HG03521 (cell line): ENCODE data around the gene SOX3.

Experiments used
- ATAC-seq: cut with Tn5 transposase; IDR thresholded peaks from one replicate; pipeline ENCODE4 v1.9.1; 2021; ENCODE audit warnings: mild to moderate bottlenecking, moderate library complexity; ENCODE audit not compliant: unreplicated experiment

Gene SOX3

GRCh38 chrX:140504371-140505324, at the start of gene SOX3:
TSS of gene SOX3 (minus strand) at chrX:140505069. CDS start at chrX:140505060, 9 bp downstream.
- no peak for ATAC-seq

DNA sequence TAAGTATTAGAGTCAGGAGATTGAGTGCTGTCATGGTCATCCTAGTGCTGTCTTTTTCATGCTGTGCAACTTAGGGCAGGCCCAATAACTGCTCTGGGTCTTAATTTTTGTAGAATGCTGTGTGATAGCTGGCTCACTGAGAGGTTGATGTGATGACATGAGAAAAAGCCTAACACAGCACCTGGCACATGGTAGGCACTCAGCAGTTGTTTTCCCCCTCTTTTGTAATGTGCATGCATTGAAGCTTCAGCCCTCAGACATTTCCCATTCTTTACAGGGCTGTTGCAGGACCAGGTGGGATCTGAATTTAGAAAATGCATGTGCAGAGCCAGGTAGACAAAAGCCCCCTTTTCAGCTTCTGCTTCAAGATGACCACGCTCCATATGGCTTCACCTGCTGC, 44.1 kb upstream of the SOX3 start:
- no peak for ATAC-seq

DNA sequence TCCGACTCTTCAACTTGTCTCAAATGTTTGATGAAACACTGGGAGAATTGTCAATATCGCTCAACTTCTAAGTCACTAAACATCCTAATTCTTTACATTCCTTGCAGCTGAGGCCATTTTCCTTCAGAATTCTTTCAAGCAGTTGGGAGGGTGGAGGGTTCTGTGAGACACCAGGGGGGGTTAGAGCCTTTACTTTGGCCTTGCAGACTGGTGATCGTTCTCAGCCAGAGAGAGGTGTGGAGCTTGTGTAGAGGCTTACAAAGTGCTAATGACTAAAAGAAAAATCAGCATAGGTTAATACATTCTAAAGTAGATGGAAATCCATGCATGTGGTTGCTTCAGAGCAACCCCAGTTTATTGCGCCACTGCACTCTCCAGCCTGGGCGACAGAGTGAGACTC, 21.3 kb upstream of the SOX3 start:
- ATAC-seq, result no peak

DNA sequence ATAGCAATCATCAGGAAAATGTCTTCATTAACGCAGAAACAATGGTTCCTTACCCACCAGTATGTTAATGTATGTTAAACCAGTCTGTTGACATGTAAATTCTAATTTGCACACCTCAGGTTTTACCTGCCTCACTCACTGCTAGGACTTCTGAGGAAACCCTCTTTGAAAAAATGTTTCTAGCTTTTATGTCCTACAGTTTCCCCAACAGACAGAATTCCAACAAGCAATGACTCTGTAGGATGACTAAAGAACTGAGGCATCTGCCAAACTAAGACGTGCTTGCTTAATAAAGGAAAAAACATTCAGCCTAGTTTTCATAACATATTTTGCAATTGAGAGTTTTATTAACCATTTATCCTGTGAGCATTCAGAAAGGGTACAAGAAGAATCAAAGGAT, 20.6 kb upstream of the SOX3 start:
- no peak for ATAC-seq

GRCh38 chrX:140524556-140524955, 19.7 kb upstream of the SOX3 start:
- ATAC-seq, result no peak

DNA sequence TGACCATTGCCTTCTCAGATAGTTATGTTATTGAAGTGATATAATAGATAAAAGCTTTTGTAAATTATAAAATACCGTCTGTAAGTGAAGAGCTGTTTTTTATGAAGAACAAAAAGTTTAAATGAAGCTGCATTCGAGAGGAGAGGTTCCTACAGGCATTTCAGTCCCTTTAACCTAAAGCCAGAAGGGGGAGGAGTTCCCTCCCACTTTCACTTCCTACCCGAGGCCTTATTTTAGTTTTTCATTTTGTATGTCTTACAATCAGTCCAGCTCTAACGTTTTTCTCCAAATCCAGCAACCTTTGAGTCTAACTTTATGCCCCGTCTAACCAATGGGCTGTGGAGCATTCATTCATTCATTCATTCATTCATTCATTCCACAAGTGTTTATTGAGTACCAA, 16.5 kb upstream of the SOX3 start:
- no peak for ATAC-seq

DNA sequence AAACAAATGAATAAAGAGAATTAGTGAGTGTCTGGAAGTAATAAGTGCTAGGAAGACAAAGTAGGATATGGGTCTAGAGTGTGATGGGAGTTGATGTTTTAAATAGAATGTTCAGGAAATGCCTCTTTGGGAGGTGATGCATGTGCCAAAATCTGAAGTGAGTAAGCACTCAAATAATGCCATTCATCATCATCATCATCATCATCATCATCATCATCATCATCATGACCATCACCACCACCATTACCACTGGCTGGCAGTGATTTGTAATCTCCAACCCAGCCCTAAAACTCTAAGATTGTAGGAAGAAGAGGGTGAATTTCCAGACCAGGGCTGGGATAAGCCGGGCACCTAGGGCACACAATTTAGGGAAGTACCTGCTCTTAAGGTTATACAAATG, 9.7 kb upstream of the SOX3 start:
- no peak for ATAC-seq

DNA sequence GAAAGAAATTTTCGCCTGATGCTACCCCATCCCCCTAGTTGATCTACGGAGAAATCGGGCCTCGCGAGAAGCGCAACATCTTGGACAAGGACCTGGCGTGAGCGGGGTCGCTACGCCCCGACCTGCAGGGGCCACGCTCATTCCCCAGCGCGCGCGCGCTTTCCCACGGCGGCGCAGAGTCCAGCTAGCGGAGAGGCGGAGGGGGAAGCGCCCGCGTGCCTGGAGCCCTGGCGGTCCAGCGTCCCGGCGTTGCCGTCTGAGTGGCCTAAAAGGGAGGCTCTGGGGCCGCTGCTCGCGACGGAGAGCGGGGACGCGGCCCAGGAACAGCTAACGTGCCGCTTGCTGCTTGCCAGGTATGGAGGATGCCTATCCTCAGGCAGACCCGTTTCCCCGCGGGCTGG, 6.0 kb upstream of the SOX3 start:
- no peak for ATAC-seq

- no peak for ATAC-seq
Observed at GRCh38 chrX:140510306-140510676, 5.4 kb upstream of the SOX3 start.

DNA sequence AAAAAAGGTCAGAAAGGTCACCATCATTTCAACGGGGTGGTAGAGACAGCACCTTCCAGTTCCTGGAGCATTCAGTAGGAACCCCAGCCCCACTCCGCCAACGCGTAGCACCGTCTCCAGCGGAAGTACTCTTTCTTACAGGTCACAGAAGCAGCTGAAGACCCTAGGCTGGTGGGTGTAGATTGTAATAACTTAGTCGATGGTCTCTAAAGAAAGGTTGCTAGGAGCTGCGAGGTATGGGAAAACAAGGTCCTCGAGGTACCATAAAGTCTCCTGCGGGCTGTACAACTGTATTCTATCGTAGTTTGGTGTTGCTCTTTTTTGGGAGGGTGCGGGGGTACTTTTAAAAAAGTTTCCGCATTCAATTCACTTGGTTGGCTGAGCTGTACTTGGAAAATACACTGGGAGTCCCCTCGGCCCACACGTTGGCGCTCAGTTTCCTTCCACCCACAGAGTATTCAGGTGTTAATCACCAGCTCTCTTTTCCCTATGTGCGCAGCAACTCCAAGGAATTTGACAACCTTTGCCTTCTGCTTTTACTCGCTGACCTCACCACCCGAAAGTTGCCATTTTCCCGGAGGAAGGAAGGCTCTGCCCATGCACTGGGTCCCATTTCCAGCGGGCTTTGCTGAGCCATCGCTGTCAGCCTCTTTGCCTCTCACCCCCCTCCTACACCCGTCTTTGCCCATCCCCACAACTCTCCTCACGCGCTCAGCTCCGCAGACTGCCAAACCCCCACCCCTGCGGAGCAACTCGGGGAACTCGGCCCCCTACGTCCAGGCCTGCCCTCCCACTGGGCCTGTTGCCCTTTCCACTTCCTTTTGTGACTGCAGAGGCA, 4.8 kb upstream of the SOX3 start:
- ATAC-seq, result no peak

- ATAC-seq, result no peak
Observed at GRCh38 chrX:140508958-140509357, 4.1 kb upstream of the SOX3 start.

- ATAC-seq, result no peak
Observed at GRCh38 chrX:140507982-140508305, 3.1 kb upstream of the SOX3 start.

- ATAC-seq, result no peak
Observed at GRCh38 chrX:140507223-140507981, 2.5 kb upstream of the SOX3 start.

DNA sequence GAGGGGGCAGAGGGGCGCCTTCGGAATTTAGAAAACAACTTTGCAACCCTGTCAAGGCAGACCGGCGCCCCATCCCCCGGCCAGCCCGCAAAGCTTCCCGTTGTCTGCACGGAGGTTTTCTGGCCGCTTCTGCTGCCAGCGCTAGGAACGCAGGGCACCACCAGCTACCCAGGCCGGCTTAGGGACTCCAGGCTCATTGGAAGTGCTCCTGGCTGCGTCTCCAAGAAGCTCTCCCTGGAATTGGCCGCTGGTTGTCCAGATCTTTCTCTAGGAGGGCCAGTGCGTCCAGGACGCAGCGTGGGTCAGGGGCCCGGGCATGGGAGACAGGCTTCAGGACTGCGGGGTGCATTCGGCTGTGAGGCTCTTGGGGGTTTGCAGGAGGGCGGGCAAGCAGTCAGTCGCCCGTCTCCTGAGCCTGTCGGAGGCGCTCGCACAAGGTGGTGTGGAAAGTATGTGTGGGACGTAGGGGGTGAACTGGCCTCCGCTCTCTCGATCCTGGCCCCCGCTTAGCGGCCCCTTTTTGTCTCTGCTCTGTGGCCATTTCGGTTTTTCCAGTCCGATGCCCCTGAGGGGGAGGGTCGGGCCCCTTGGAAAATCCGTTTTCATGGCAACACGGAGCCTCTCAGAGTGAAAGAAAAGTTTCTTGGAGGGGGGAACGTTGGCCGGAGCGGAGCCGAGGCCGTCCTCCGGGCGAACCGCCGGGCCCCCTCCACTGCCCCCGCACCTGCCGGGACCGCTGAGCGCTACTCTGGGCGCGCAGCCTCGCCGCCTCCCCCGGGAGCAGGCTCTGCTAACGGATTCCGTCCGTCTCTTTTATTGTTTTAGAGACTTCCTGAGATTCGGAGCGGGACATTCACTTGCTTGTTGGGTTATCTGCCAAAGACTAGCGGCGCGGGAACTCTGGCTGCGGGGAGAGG, 810 bp upstream of the SOX3 start:
- ATAC-seq, result no peak

DNA sequence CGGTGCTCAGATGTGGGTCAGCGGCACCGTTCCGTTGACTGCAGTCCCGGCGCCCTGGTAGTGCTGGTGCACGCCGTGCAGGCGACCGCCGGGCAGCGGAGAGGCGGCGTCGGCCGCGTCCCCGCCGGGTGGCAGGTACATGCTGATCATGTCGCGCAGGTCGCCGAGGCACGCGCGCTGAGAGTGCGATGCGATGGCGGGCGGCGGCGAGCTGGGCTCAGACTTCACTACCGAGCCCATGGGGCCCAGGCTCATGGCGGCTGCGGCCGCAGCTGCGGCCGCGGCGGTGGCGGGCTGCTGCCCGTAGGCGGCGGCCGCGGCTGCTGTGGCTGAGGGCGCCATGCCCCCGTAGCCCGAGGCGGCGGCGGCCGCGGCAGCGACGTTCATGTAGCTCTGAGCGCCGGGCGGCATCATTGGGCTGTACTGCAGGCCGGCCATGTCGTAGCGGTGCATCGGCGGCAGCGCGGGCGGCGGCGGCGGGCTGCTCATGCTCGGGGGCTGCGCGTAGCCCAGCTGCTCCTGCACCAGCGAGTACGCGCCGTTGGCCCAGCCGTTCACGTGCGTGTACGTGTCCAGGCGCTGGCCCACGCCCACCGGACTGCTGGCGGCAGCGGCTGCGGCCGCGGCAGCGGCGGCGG, 1.0 kb downstream of the SOX3 start:
- ATAC-seq, result no peak

DNA sequence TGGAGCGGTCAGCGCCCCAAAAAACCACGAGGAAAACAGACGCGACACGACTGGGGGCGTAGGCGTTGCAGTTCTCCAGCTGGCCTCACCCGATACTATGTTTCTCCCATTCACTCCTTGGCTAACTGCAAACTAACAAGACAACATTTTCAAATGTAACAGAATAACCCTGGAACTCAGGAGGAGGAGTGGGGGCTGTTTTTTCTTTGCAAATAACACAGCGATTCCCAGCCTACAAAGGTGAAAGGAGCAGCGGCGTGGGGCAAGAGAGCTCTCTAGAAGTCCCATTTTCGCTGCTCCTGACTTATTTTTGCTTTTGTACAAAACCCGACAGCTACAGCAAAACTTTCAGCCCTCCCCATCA, 1.6 kb downstream of the SOX3 start:
- no peak for ATAC-seq

DNA sequence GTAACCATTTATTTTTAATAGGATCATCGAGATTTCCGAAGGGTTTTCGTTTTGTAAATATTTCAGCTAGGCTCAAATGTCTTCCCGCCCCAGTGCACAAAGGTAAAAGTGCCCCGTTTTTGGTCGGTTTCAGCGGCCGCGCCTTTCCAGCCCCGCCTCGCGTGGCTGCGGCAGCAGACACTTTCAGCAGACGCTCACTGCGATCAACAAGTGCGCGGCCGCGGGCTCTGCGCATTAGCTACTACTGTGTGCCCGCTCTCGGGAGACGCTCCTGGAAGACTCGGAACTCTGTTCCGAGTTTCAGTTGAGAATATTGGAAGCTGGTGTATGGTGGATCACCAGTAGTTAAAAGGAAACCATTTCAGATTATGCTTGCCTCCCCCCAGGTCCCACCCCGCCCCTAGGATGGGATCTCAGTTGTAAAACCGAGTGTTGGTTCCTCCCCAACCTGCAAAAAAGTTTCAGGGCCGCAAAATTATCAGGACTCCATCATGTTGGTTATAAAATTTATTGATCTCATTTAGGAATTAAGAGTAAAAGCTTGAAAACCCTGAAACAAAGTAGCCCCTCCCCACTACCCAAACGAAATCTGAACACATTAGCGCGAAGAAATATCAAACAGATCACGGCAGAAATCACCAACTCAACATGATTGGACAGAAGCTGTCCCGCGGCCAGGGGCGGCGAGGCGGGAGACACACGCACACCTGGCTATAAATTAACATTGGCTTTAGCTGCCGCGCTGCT, 2.2 kb downstream of the SOX3 start:
- ATAC-seq, result no peak

DNA sequence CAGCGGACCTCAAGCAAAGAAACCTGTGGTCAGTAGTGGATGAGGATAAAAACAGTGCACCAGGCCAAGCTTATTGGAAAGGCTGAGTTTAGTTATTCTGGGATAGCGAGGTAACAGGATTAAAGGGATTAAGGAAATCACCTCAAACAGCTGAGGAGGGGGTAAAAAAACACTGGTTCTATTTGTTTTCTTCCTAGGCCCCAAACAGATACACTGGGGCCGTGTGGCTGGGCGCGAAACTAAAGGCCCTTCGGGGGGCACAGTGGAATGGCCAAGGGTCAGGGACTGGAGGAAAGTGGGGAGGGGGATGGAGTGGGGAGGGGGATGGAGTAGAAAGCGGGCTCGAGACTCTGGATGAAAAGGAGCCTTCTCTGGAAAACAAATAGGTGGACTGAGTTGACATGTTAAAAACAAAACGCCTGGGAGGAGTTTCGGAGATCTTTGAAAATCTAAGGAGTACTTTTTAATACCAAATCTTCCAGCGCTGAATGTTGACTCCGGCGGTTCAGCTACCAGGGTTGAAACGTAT, 2.9 kb downstream of the SOX3 start:
- no peak for ATAC-seq

GRCh38 chrX:140501321-140501720, 3.5 kb downstream of the SOX3 start:
- ATAC-seq, result no peak
